Measurements from ENCODE around the gene MACROD2.
"Not testable (repeated sequence)": the region's sequence is repeated elsewhere in the genome, so short reads cannot be mapped to it uniquely, and the experiment has no call there.

The MACROD2 gene

DNA sequence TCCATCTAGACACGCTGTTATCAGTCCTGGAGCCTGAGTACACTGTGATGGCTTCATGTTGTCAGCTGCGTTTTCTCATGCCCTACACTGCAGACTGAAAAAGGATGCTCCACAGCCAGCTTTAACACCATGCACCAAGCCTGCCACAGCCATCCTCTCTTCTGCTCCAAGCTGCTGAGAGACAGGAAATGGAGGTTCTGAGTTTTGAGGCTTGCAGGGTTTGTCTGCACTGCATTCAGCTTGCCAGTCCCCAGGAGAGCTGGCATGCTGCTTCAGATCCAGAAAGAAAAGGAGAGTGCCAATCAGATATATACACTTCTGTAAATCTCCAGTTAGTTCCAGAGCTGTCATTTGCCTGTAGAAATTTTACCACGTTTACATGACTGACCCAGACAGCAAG, 892.8 kb downstream of the MACROD2 start:
- DNase-seq: no peak

DNA sequence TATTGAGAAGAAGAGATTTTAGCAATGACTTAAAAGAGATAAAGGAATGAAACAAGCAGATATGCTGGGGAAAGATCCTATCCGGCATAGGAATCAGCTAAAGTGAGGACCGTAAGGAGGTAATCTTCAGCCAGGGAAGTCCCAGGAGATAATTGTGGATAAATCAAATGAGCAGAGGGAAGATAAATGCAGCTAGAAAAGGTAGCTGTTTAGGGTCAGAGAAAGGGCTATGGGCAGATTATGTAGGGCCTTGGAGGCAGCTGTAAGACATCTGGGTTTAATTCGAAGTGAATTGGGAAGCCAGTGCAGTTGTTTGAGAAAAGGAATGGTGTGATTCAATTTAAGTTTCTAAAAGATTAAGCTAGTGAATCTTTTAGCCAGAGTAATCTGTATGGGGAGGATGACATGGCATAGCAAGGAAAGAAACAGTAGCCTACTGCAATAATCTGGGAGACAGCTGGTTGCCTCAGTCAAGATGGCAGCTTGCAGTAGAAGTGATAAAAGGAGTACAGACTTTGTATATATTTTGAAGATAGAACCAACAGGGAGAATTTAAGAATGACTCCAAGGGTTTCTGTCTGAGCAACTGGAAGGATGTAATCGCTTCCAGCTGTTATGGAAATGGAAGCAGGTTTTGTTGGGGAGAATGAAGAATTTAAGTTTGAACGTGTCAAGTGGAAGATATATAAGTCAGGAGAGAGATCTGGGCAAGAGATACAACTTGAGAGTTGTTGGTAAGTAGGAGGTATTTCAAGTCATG, 894.4 kb downstream of the MACROD2 start:
- no peak for DNase-seq

DNA sequence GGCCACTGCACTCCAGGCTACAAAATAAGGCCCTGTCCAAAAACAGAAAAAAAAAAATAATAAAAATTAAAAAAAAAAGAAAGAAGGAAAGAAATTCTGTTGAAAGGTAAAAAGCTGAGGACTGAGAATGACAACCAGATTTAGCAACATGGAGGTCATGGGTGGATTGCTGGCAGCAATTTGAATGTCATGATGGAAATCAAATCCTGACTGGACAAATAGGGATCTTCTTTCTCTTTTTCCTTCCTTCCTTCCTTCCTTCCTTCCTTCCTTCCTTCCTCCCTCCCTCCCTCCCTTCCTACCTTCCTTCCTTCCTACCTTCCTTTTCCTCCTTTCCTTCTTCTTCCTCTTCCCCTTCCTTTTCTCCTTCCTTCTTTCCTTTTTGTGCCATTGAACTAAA, 895.4 kb downstream of the MACROD2 start:
- DNase-seq: no peak

DNA sequence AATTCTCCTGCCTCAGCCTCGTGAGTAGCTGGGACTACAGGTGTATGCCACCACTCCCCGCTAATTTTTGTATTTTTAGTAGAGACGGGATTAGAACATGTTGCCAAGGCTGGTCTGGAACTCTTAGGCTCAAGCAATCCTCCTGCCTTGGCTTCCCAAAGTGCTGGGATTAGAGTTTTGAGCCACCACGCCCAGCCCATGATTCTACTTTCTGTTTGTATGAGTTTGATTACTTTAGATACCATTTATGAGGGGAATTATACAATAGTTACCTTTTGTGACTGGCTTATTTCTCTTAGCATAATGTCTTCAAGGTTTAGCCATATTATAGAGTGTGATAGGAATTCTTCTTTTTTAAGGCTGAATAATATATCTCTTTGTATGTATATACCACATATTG, 897.5 kb downstream of the MACROD2 start:
- no peak for DNase-seq

DNA sequence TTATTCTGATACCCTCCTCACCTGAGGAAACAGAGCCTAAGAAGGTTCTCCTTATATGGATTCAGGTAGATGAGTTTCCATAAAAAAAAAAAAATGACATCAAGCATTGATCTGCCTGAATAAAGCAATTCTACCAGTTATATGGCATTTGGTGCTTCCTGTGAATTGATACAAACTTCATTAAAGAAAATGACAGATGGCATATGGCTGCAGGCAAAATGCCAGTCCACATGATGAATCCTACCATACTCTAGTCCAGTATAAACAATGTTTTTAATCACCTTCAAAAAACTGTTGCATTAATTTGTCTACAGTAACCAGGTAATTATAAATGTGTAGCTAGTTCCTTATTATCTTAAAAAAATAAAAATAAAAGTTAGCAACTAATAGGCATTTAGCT, 901.3 kb downstream of the MACROD2 start:
- DNase-seq: no peak

DNA sequence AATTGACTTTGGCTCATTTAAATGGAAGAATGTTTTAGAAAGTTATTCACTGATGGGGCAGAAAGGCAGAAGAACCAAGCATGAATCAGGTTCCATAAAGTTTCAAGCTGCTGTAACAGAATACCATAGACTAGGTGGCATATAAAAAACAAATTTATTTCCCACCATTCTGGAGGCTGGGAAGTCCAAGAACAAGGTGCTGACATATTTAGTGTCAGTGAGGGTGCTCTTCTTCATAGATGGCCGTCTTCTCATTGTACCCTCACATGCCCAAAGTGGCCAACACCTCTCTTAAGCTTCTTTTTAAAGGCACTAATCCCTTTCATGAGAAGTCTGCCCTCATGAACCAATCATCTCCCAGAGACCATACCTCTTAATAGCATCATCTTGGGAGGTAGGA, 902.3 kb downstream of the MACROD2 start:
- DNase-seq: no peak

DNA sequence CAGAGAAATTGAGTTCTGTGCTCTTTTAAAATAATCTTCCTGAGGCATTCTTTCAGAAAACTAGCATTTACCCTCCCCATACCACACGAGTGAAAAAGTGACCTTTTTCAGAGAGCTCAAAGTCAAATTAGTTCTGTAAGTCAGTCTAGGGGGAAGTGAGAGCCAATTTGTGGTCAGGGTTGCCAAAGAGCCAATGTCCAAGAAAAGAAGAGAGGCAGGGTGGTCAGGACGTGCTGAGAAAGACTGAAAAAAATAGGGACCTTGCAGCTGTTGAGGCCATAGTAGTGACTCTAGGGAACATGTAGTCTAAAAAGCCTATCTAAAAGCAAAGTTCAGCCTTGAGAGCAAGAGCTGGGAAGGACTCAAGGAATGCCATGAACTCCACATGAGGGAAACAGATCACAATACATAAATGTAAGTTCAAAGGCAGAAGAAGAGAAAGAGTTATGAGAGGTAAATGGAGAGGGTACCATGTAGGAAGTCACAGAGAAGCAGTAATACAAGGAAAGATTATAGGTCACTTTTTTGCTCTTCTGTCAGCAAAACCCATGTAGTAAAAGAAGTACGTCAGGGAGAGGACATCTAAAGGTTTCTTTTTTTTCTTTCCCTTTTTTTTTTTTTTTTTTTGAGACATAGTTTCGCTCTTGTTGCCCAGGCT, 907.2 kb downstream of the MACROD2 start:
- DNase-seq: no peak

DNA sequence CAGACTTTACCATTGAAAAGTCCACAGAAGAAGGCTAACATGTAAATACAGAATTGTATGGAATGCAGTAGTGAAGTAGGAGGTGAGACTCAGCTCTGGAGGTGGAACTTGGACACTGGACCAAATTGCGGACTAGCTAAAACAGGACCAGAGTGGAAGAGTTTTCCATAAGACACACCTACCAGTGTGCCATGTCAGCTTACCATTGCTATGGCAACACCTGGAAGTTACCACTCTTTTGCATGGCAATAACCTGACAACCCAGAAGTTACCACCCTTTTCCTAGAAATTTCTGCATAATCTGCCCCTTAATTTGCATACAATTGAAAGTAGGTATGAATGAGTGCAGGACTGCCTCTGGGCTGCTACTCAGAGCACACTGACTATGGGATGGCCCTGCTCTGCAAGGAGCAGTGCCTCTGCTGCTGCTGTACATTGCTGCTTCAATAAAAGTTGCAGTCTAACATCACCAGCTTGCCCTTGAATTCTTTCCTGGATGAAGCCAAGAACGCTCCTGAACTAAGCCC, 911.7 kb downstream of the MACROD2 start:
- DNase-seq: no peak

DNA sequence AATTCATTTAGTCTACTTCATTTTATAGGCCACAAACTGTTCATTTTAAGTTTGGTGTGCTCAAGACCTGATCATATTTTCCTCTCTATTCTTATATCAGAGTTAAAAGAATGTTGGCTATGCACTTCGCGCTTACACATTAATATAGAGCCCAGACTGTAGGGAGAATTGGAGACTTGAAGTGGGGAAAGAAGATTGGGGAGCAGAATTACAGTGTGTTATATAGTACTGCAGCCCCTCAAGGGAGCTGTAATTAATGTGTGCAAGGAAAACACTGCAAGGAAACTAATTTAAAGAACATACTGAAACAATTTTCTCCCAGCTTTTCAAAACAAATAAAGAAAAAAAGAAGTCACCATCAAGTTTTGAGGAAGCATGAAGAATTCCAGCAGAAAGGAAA, 914.8 kb downstream of the MACROD2 start:
- no peak for DNase-seq

DNA sequence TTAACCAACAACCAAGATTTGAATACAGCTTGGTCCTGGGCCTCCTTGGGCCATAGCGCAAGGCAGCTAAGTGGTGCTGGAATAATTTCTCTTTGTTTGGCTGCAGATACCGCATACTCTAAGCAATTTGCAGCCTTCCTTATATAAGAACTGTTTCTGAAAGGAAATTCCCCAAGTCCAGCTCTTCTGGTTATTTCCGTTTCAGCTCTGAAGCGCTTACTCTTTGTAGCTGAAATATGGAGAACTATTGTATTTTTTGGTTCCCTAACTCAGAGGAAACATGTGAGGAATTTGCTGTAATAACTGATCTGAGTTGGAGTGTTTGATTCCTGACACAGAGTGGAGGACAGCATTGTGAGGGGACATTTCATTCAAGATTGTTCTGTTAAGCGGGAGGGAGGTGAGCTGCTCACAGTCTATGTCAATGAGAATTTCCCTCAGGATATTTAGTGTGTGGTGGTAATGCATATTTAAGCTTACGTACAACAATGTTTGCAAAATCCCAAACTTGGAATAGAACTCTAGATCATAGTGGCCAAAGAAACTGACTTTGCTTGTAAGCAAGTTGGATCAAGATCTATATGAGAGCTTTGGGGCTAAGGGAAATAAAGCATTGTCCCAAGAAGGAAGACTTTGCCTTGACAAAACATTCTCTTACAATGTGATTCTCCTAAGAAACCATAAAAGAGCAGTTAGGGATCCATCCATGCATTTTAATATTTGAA, 918.7 kb downstream of the MACROD2 start:
- DNase-seq: no peak

DNA sequence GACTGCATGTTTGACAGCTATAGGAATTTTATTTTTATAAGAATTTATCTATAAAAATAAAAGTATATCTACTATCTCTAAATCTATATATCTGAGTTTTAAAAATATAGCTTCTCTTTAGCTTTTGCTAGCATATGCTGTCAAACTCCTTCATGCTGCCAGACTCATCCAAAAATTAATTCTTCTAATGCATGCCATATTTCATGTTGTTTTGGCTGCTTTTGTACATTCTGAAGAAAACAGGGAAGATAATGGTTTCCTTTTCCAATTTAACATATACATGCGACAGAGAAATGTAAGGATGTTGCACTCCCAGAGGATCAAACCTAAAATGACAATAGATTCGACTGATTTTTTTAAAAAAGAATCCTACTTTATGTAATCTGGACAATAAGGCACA, 919.3 kb downstream of the MACROD2 start:
- no peak for DNase-seq

DNA sequence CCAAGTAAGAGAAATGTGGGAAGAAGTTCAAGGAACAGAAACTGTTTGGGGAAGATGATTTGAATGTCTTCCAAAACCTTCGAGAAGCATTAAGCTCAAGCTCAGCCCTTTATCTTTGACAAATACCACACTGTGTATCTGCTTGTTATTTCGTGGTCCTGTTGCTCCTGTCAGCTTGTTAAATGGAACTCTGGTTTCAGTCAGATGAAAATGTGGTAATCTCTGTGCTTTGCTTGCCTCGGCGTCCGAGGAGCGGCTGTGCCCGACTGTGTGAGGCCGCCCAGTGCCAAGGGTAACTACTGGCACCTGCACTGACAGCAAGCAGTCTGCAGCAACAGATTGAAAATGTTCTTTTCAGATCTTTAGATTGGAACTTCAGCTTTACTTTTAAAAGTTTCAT, 920.0 kb downstream of the MACROD2 start:
- no peak for DNase-seq

DNA sequence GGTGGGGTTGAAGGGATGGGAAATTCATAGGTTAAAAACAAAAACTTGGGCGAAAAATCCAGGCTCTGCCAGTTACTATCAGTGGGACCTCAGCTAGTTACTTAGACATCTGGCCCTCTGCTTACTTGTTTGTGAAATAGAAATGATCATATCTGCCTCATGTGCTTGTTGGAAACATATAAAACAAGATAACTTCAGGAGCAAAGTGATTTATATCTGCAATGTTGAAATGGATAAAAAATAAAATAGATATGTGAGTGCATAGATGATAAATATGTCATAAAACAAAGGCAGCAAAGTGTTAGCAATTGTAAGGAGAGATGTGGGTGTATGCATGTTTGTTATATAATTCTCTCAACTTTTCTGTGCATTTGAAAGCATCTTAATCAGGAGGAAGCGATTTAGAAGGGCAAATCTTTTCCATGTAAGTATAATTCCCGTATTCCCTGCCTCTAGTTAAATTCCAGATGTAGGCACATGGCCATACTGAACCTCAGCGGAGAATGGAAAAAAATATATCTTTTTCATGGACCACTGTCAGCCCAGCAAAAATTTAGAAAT, 921.1 kb downstream of the MACROD2 start:
- no peak for DNase-seq

DNA sequence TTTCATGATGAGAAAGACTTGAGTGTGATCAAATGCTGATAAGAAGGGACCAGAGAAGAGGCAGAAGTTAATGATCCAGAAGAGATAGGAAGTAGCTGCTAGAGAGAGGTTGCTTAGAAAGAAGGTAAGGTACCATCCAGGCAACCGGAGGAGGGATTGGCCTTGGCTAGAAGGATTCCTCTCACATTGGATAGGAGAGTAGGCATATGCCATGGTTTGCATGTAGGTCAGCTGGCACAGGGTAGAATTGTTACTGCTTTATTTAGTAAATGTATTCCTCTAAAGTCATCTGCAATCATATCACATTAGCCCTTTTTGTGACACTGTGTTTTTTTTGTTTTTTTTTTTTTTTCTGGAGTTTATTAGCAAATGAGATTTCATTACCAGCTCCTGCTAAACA, 923.0 kb downstream of the MACROD2 start:
- DNase-seq: no peak

DNA sequence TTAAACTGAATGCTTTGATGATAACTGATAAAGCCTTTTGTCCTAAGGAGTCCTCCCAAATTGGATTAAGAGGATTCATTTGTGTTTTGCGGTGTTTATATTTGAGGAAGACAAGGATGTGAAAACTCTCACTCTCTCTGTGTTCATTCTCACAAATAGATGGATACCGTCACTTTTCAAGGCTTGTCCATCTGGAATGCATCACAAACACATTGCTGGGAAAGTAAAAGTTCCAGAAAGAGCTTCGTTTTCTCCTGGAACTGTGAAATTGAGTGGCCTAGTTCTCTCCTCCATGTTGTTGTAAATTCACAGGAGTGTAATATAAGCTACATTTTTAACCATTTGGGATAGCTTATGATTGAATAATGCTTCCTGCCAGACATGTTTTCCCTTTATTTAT, 923.7 kb downstream of the MACROD2 start:
- no peak for DNase-seq

DNA sequence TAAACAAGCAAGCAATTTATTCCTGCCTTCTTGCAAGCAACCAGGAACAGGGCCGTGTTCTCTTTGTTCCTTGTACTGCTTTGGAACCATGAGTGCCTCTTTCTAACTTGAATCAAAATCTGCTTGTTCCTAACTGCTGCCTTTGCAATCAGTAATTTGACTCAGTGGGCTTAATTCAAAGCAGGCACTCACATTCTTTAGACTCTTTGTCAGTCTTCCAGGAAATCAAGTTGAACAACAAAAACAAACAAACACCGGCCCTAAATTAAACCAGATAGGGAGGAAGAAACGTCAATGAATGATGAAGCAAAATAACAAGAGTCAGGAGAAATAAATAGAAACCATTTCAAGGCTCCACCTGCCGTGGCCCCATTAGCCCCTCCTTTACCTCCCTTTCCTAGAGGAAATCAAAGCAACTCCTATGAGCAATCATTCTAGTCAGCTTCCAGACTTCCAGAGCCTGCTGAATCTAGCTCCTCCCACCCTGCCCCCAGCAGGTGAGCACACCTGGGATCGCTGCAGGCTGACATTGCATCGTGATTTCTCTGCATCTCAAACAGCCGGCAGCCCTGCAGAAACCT, 924.3 kb downstream of the MACROD2 start:
- no peak for DNase-seq

DNA sequence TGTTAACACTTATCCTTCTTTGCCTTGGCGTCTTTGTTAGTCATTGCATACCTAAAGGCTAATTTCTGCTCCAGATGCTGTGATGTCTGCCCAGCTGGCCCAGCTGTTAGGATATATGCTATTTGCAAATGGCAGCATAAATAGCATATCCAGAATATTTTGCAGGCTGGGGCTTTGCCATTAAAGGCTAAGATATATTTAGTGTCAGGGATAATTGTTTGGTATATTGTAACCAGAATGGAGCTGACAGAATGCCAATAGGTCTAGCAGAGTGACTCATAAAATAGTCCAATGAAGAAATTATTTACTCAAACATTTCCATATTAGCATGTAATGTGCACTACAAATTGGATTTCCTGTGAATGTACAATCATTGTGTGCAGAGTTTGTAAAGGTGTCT, 926.2 kb downstream of the MACROD2 start:
- DNase-seq: no peak

DNA sequence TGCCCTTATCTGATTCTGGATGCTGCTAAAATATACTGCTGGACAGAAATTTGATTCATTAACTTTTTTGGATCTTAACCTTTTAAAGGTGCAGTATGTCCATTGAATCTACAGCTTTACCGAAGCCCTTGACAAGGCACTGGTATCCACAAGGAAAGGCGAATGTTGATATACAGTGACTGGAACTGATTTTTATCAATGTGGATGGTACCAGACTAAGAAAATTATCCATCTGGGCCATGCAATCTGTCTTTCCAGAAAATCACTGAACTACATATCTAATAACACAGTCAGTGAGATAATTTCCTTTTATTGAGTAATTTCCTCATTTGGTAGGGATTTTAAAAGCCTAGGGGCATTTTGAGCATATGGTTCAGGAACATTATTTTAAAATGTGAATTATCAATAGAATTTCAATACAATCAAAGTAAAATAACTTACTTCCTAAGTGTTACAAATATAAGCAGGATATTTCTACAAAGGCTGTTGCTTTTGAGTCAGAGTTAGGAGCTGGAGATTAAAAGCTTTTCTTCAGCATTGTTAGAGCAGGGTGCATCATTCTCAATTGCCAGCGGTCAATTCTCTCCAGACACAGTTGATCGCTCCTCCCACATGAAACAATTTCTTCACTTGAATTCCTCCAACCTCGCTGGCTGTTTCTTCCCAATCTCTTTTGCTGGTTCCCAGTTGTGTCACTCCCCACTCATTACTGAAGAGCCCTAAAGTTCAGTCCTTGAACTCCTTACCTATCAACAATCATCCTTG, 927.4 kb downstream of the MACROD2 start:
- DNase-seq: no peak

DNA sequence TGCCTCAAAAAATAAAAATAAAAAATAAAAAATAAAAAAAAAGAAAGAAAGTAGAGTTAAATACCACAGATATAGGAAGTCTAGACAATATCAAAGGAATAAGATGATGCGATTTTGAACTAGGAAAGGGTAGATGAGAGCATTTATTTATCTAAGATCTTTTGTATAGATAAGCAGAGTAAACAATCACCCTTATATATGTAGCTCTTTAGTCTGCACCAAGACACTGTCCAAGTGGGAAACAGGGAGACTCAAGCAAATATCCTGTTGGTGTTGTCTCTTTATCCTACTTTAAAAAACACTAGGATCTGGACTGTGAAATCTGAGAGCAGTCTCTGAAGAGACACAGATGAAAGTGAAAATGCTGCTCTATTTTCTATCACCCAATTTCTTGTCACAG, 929.1 kb downstream of the MACROD2 start:
- DNase-seq: no peak

DNA sequence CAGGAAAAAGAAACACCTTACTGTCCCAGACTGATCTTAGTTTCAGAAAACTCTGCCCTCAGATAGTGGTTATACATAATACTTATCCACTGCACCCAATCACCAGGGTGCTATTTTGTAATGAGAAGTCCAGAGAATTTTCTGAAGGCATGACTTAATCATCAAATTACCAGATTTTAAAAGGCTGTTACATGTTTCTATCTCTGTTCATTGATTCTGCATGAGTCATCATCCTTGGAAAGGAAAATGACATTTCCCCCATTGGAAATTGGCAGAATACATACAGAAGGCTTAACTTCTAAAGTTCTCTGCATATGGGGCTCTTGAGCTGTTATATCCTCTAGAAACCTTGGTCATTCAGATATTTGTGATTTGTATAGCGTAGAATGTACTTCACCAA, 930.0 kb downstream of the MACROD2 start:
- no peak for DNase-seq

DNA sequence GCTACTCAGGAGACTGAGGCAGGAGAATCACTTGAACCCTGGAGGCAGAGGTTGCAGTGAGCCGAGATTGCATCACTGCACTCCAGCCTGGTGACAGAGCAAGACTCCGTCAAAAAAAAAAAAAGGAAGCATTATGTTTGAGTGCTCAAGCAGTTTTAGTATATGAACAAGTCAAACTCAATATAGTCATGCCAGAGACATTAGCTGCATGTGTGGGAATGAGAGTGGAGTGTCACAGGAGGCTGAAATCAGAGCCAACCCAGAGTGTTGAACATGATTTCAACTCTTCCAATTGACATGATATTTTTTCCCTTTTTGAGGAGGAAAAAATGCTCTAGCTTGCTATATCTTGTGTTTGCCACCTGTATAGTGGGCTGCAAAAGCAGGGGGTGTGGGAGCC, 931.1 kb downstream of the MACROD2 start:
- not testable (repeated sequence) for DNase-seq

DNA sequence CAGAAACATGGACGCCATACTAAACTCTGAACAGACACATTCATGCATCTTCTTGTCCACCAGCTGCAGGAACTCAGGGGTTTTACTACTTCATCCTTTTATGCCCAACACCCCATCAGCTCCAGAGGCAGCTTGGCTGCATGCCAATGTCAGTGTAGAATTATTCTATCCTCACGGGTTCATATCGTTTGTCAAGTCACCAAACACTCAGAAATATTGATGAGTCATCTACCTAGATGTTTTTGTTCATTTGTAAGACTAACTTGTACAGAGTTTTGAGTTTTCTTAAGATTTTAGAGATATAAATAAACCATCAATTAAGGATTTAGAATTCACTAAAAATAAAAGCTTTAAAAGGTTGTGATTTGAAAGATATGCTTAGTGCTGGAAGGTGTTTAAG, 932.8 kb downstream of the MACROD2 start:
- no peak for DNase-seq
